CD4-positive, alpha-beta T cell treated with Interferon gamma for 1 hour (primary cell): Measurements from ENCODE around the gene SOX6.
"Not testable (repeated sequence)": the region's sequence is repeated elsewhere in the genome, so short reads cannot be mapped to it uniquely, and the experiment has no call there.

Experiments
- DNase-seq: peaks from one replicate; pipeline ENCODE4 v3.0.0-alpha.2; 2020

Gene SOX6

GRCh38 chr11:16087886-16088285, 268.5 kb downstream of the SOX6 start:
- DNase-seq = no peak

DNA sequence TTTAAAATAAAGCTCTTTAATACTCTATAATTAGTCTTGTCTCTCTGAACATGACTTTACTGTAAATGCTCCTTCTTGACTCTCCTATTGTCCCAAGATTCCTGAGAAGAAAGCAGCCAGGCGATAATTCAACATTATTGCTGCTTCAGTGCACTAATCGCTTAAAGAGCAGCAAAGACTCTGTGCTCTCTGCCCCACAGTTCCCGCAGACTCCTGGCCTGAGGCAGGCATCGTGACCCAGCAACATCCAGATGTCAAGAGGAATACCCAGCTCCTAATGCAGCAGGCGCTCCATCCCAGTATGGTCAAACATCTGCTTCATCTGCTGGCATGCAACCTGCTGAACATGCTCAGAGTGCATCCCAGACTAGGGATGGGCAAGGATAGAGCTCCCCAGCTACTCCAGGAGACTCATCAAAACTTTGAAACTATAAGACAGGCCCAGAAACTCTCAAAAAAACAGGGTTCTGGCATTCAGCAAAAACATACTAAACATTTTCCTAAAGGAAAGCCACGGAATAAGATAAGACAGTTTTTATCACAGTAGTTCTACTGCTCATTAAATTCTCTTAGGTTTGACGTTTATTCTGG, 270.0 kb downstream of the SOX6 start:
- no peak for DNase-seq

- DNase-seq = no peak
These were observed 274.0 kb downstream of the SOX6 start for GRCh38 chr11:16082095-16083055.

DNA sequence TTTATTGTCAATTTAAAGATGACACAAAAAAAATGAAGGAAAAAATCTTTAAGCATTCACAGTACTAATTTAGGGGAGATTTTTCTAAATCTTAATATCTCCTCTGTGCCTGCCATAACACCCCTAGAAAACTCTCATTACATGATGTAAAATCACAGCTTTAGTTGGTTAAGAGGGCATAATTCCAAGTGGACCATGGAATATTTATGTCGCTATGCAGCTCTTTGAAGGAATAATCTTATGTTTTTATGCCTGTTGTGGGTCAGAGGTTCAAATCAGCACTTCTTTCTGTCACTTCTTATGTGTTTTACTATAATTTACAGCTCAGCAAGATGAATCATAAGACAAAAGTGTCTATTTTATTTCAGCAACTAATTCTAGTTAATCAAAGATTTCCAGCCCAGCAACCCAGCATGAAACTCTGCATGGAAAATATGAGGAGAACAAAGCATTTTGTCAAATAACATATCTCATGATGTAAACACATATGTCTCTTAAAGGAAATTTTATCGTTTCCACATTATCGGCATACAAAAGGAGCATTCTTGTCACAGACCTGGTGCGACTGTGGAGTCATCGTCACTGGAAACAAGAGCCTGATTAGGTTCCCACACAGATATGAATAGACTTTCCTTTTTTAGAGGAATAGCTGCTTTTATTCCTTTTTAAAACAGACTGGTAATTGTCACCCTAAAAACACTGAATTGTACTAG, 274.8 kb downstream of the SOX6 start:
- DNase-seq = no peak

- DNase-seq = no peak
These were observed 275.5 kb downstream of the SOX6 start for GRCh38 chr11:16080688-16081381.

- DNase-seq = no peak
These were observed 277.4 kb downstream of the SOX6 start for GRCh38 chr11:16078936-16079335.

- DNase-seq = no peak
These were observed 285.8 kb downstream of the SOX6 start for GRCh38 chr11:16070573-16070972.

- not testable (repeated sequence) for DNase-seq
These were observed 289.1 kb downstream of the SOX6 start for GRCh38 chr11:16067268-16067667.

DNA sequence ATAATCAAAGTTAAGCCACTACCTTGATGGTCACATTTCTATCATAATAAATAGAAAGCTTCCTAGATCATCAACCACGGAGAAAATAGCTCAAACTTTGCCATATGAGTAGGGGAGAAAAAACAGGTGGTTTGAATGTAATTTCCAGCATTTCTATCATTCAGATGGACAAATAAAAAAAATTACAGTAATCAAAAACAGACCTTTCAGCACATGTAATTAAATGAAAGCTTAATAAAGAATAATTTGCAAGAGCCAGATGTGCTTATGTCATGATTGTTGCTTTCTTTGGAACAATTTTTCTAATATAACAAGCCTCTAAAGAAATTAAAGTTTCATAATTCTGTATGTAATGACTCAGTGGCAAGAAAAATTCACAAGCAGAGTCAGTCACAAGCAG, 297.0 kb downstream of the SOX6 start:
- DNase-seq = no peak

GRCh38 chr11:16058671-16059070, 297.7 kb downstream of the SOX6 start:
- DNase-seq = no peak

GRCh38 chr11:16052750-16053149, 303.6 kb downstream of the SOX6 start:
- no peak for DNase-seq

GRCh38 chr11:16049611-16050010, 306.7 kb downstream of the SOX6 start:
- DNase-seq = no peak

DNA sequence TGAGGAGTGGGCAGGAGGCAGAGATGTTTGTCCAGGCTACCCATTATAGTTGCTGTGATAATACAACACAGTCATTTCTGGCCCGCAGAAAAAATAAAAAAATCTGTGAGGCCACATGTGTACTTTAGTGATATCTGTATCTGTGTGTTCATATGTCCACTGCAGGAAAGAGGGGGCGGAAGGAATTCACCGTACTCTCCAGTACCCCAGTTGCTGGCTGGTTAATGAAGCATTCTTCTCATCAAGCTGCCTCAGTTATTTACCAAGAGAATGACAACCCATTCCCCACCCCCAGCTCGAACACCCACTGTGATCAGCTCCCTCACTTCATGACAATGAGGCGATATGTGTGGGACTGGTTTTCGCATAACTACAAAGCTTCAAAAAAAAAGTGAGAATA, 309.3 kb downstream of the SOX6 start:
- no peak for DNase-seq

DNA sequence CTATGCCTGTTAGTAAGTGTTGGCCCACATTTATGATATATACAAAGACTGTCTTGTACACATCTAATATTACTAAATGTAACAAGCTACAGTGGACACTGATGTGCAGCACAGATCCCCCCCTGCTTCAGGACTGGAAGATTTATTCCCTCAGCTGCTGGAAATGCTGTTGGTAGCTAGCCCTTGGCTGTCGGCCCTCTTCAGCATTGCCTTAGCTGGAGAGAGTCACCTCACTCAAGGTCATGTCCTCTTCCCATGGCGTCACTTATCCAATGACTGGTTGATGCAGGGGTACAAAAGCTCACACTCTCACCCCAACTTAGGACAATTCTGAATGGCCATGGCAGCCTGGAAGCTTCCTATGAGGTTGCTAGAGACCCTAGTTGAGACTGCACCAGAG, 312.7 kb downstream of the SOX6 start:
- DNase-seq = no peak

- no peak for DNase-seq
These were observed 315.1 kb downstream of the SOX6 start for GRCh38 chr11:16041207-16041606.

- no peak for DNase-seq
These were observed 316.2 kb downstream of the SOX6 start for GRCh38 chr11:16040151-16040550.

DNA sequence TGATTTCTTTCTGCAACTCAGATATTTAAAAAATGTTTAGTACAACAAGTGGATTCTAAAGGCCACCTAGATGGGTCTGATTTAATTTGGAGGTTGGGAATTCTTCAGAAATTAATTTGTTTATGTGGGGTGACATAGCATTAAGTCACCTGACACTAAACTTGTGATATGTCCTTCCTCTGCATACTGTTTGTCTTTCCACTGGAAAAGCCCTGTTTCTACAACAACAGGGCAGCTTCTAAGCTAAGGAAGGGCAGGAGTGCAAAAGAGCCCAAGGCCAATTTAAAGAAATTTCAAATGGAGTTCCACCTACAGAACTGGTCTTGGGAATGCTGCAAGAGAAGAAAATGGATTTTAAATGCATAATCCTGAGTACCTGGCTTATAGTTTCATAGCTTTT, 319.2 kb downstream of the SOX6 start:
- no peak for DNase-seq

DNA sequence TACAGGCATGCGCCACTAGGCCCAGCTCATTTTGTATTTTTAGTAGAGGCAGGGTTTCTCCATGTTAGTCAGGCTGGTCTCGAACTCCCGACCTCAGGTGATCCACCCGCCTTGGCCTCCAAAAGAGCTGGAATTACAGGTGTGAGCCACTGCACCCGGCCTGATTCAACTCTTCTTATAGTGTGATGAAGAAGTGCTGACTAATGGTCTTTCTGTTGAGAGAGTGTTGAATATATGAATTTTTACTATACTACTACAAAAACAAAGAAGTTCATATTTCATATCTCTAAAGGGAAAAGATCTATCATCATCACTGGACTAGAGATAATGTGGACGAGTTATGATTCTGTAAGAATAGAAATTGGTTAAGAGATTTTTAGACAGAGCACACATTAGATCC, 320.1 kb downstream of the SOX6 start:
- DNase-seq = no peak

DNA sequence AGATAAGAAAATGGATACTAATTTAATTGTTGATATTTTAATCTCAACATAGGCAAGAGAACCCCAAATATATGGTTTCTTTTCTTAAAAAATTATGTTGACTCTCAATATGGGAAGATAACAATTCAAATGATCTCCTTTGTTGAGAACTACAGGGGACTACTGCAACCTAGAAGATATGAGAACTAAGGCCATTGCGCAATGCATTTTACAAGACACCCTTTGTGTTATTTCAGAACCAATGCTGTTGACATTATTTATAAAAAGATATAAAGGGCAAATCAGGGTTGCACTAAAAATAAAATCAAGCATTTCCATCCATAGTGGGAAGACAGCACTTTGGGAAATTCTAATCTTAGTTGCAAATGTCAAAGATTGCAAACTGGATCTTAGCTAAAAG, 322.3 kb downstream of the SOX6 start:
- no peak for DNase-seq

DNA sequence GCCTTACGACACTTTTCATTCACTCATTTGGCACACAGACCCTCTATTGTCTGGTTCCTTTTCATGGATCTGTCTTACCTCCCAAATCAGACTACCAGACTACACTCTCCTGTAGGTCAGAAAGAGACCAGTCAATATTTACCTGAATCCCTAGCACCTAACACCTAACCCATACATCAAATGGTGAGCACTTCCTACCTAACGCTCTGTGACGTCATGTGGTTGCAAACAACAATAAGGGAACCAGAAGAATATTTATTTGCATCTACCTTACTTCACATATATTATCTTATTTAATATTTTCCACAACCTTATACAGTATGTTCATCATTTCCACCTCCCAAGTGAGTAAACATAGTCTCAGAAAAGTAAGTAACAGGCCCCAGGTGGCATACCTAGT, 323.4 kb downstream of the SOX6 start:
- DNase-seq = no peak

DNA sequence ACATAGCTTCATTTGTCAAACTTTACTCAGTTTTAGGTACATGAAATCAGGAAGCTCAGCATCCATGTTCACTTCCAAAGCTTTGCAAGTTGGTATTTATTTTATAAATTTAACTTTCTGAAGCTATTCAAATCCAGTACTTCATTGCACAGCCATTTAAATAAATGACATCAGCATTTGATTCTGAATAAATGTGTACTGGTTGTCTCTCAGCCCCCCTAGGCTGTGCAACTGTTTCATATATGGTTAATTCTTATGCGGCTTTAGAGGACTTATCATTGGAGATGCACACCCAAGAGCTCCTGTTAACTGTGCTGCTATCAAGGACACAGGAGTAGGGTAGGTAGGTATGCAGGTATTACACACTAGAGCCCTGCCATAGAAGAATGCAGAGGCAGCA, 325.1 kb downstream of the SOX6 start:
- no peak for DNase-seq

- DNase-seq = no peak
These were observed 325.7 kb downstream of the SOX6 start for GRCh38 chr11:16030664-16031063.

DNA sequence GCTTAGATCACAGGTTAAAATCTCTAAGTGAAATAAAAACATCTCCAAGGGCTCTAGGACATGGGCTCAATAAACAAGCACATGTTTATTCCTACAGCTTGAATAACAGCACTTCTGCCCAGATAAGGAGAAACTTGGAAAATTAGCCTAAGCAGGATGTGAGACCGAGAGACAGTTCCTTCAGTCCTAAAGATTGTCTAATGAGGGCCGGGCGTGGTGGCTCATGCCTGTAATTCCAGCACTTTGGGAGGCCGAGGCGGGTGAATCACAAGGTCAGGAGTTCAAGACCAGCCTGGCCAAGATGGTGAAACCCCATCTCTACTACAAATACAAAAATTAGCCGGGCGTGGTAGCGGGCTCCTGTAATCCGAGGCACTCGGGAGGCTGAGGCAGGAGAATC, 327.2 kb downstream of the SOX6 start:
- not testable (repeated sequence) for DNase-seq
